Mucosa of descending colon (tissue), 3 donors: ENCODE results near the gene NUP155. TPM values are rescaled to one million over a fixed set of nuclear protein-coding genes. Genes with fewer than 3 reads are reported as not detected.
"Not testable (repeated sequence)": the region's sequence is repeated elsewhere in the genome, so short reads cannot be mapped to it uniquely, and the experiment has no call there.

Experiments
- ATAC-seq: fragments of 200-7000 bp; cut with Tn5 transposase; one replicate; pipeline ENCODE4 v1.9.1; 2020; ENCODE audit warnings: mild to moderate bottlenecking, moderate library complexity
- DNase-seq, 3 donors: peaks; one replicate each; pipeline ENCODE4 v3.0.0-alpha.2; 2020
- H3K36me3 ChIP-seq: fragments of 200-600 bp; one replicate; pipeline ENCODE4 v1.8.0; 2021; ENCODE audit warnings: low read depth, mild to moderate bottlenecking
- H3K4me1 ChIP-seq: fragments of 200-600 bp; one replicate; pipeline ENCODE4 v1.8.0; 2021; ENCODE audit warnings: low read depth, mild to moderate bottlenecking
- H3K4me3 ChIP-seq: fragments of 200-600 bp; one replicate; pipeline ENCODE4 v1.8.0; 2021; ENCODE audit warnings: mild to moderate bottlenecking
- H3K9me3 ChIP-seq: fragments of 200-600 bp; one replicate; pipeline ENCODE4 v1.8.0; 2021; ENCODE audit warnings: mild to moderate bottlenecking
- intact Hi-C, 2 donors: fragments of 100-400 bp; cut with DNase I in 1 of 2; cut with micrococcal nuclease in 1 of 2; formaldehyde crosslinking; loops; one replicate each; pipeline versions ENCODE4 v1.11.0 to v1.11.1; 2022; cut with DNase I, micrococcal nuclease
- total RNA-seq, 3 donors: library from RNA; stranded (reverse); fragmentation: NEBNext Ultra II Directional in 2 of 3; extraction: Animal tissue kit (Norgen Biotek cat#: 25700) in 2 of 3; gene quantifications; one replicate each; pipeline versions ENCODE4 v1.2.1 to v1.2.4, GENCODE V29; 2021 to 2023
- TF ChIP-seq, protein P1 (sequence below): fragments of 200-600 bp; IDR thresholded peaks from one replicate; pipeline ENCODE4 v1.8.0; 2022; ENCODE audit warnings: antibody characterized with exemption, mild to moderate bottlenecking
- donor health status: DM: no; HTN: no; CAD: no; lungs with moderate emphysema.
- donor health status: DM: no; HTN: no; CAD: no.
- donor health status: DM: no; HTN: yes; CAD: no.

Gene NUP155
- total RNA-seq, 3 donors from 2014 or later: 16.0 to 20.4 (median 19.8) TPM

DNA sequence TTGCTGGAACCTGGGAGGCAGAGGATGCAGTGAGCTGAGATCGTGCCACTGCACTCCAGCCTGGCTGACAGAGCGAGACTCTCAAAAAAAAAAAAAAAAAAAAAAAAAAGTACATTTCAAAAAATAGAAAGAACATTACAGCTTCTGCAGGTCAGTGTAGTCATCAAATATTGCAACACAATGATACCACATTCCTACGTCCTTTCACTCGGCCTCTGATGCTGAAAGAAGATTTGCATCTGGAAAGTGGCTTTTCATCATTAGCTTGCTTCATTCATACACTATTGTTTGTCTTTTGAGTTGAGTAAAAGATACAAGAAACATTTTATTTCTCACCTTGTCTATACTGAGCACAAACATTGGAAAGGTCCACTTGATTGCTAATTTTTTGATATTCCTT lies 62.1 kb downstream of the NUP155 start:
- TF ChIP-seq, protein P1, sequence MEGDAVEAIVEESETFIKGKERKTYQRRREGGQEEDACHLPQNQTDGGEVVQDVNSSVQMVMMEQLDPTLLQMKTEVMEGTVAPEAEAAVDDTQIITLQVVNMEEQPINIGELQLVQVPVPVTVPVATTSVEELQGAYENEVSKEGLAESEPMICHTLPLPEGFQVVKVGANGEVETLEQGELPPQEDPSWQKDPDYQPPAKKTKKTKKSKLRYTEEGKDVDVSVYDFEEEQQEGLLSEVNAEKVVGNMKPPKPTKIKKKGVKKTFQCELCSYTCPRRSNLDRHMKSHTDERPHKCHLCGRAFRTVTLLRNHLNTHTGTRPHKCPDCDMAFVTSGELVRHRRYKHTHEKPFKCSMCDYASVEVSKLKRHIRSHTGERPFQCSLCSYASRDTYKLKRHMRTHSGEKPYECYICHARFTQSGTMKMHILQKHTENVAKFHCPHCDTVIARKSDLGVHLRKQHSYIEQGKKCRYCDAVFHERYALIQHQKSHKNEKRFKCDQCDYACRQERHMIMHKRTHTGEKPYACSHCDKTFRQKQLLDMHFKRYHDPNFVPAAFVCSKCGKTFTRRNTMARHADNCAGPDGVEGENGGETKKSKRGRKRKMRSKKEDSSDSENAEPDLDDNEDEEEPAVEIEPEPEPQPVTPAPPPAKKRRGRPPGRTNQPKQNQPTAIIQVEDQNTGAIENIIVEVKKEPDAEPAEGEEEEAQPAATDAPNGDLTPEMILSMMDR: no peak
- DNase-seq (no peak), ATAC-seq (no peak)
- Histone ChIP-seq H3K4me1 (no peaks in the 10 kb centered on the region), H3K4me3 (no peak overlapping the region), H3K9me3 (no peaks in the 10 kb centered on the region), H3K36me3 (no peaks in the 10 kb centered on the region)
- intact Hi-C loops: no loop called here

DNA sequence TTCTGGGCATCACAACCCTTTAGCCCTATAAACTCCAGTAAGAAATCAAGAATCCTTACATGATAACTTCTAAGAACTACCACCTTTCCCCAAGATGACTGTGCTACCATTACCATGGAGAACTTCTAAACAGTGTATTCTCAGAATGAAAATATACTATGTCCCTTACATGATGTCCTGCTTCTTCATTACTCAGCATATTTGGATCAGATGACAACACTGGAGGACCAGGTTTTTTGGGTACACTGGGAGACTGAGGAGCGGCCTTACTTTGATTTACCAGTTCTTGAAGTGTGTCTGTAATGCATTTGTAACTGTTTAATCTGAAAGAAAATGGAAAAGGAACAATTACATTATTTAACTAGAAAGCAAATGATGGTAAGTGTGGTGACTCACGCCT lies 66.0 kb downstream of the NUP155 start:
- intact Hi-C loops: no loop called here
- Histone ChIP-seq H3K4me1 (no peaks in the 10 kb centered on the region), H3K36me3 (peaks cover 6% of the 10 kb centered on the region), H3K4me3 (no peak overlapping the region), H3K9me3 (no peaks in the 10 kb centered on the region)
- TF ChIP-seq, protein P1: no peak
- DNase-seq (no peak), ATAC-seq (no peak)

DNA sequence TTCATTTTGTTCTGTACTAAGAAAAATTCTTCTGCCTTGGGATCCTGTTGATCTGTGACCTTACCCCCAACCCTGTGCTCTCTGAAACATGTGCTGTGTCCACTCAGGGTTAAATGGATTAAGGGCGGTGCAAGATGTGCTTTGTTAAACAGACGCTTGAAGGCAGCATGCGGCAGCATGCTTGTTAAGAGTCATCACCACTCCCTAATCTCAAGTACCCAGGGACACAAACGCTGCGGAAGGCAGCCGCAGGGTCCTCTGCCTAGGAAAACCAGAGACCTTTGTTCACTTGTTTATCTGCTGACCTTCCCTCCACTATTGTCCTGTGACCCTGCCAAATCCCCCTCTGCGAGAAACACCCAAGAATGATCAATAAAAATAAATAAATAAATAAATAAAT lies 74.6 kb downstream of the NUP155 start:
- H3K9me3 ChIP-seq, intact Hi-C loops, H3K4me1 ChIP-seq, H3K4me3 ChIP-seq, ATAC-seq, DNase-seq, H3K36me3 ChIP-seq: not testable (repeated sequence)

DNA sequence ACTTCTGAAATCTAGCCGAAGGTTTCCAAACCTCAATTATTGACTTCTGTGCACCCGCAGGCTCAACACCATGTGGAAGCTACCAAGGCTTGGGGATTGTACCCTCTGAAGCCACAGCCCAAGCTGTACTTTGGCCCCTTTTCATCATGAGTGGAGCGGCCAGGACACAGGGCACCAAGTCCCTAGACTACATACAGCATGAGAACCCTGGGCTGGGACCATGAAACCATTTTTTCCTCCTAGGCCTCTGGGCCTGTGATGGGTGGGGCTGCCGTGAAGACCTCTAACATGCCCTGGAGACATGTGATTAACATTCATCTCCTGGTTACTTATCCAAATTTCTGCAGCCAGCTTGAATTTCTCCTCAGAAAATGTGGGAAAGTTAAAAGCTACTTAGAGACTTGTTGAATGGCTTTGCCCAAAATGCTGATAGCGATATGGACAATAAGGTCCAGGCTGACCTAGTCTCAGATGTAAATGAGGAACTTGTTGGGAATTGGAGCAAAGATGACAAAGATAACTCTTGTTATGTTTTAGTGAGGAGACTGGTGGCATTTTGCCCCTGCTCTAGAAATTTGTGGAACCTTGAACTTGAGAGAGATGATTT lies 87.6 kb downstream of the NUP155 start:
- TF ChIP-seq, protein P1: no peak
- H3K9me3 ChIP-seq: peaks cover 15% of the 10 kb centered on the region
- ATAC-seq (no peak), DNase-seq (no peak)
- intact Hi-C loops: no loop called here
- H3K4me3 ChIP-seq: no peak overlapping the region
- H3K4me1 ChIP-seq: no peaks in the 10 kb centered on the region
- no peaks in the 10 kb centered on the region for H3K36me3 ChIP-seq

DNA sequence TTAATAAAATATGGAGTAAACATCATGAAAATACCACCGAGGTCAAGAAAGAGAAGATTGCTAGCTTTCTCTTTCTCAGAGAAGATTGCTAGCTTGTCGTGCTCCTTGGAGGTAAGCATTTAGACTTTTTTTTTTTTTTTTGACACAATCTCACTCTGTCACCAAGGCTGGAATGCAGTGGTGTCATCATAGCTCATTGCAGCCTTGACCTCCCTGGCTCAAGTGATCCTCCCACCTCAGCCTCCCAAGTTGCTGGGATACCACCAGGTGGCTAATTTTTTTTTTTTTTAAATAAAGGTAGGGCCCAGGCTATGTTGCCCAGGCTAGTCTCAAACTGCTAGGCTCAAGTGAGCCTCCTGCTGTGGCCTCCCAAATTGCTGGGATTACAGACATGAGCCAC lies 95.4 kb downstream of the NUP155 start:
- no peaks in the 10 kb centered on the region for H3K36me3 ChIP-seq
- no peak for DNase-seq
- no peak overlapping the region for H3K4me3 ChIP-seq
- intact Hi-C loops: no loop called here
- TF ChIP-seq, protein P1: no peak
- H3K4me1 ChIP-seq: no peaks in the 10 kb centered on the region
- peaks cover 5% of the 10 kb centered on the region for H3K9me3 ChIP-seq
- no peak for ATAC-seq

DNA sequence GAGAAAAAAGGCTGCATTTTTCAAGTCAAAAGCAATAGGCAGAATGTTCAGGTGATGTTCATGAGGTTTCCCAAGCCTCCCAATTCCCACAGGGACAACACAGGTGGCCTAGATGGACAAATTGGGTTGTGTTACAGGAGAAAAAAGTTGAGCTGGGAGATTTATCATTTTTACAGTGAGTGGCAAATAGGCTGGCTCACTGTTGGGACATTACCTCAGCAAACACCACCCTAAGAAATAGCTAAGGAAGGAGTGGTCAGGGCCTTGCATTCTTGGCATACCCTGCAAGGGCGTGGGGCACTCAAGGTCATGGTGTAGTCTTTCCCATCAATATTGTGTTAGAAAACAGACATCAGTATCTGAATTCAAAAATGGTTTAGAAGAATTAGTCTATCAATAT lies 98.4 kb downstream of the NUP155 start:
- H3K4me1 ChIP-seq: no peaks in the 10 kb centered on the region
- TF ChIP-seq, protein P1: no peak
- DNase-seq (peak in 1 of 3 donors; percentile 6), ATAC-seq (peak; percentile 38)
- H3K36me3 ChIP-seq: no peaks in the 10 kb centered on the region
- H3K4me3 ChIP-seq: no peak overlapping the region
- intact Hi-C loops: no loop called here
- no peaks in the 10 kb centered on the region for H3K9me3 ChIP-seq

DNA sequence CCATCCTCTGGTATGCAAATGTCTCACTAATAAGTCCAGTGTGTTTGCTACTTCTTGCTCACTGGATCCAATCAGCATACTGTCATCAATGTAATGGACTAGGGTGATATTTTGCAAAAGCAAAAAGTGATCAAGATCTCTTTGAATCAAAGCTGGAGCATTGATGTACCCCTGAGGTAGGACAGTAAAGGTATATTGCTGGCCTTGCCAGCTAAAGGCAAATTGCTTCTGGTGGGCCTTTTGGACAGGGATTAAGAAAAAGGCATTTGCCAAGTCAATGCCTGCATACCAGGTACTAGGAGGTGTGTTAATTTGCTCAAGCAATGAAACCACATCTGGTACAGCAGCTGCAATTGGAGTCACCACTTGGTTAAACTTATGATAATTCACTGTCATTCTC lies 102.8 kb downstream of the NUP155 start:
- H3K4me3 ChIP-seq, H3K36me3 ChIP-seq, H3K9me3 ChIP-seq, ATAC-seq, DNase-seq, H3K4me1 ChIP-seq, intact Hi-C loops: not testable (repeated sequence)
